H1 (cell line): ENCODE data around the gene MCF2L2. TPM values are rescaled to one million over a fixed set of nuclear protein-coding genes. Genes with fewer than 3 reads are reported as not detected.

Experiments used
- CTCF ChIA-PET: fragments of 300-600 bp; sonication (Branson Sonifier 250); formaldehyde crosslinking; loops from one replicate; lab custom pipeline; 2021; ENCODE audit not compliant: partially characterized antibody; lab: Charles Lee
- POLR2A ChIA-PET: fragments of 300-600 bp; sonication (Branson Sonifier 250); formaldehyde crosslinking; loops from one replicate; lab custom pipeline; 2021; ENCODE audit warnings: inconsistent platforms; ENCODE audit not compliant: partially characterized antibody; lab: Charles Lee
- DNase-seq, 2 experiments: peaks; one replicate each; pipeline versions ENCODE4 v3.0.0 to v3.0.0-alpha.2; 2010 to 2022; ENCODE audit warnings: low spot score in 2 of 2, low read depth in 1 of 2, mixed read lengths in 1 of 2
- FAIRE-seq: peaks from 2 replicates; lab custom pipeline; 2011; peaks lifted over from hg19 to GRCh38; lab: Jason Lieb, UNC
- H2AFZ ChIP-seq: 2 replicates; pipeline ENCODE4 v1.8.1; 2012; ENCODE audit warnings: low read length, inconsistent platforms
- H2AK5ac ChIP-seq: 2 replicates; pipeline ENCODE4 v1.6.1; 2013; ENCODE audit warnings: low read depth, low read length
- H2BK120ac ChIP-seq: replicated peaks from 2 replicates; pipeline ENCODE3; 2013; ENCODE audit warnings: low read depth, low read length, inconsistent platforms
- H2BK12ac ChIP-seq: 2 replicates; pipeline ENCODE4 v1.6.1; 2013; ENCODE audit warnings: low read depth, low read length
- H2BK15ac ChIP-seq: 2 replicates; pipeline ENCODE4 v1.6.1; 2013; ENCODE audit warnings: low read length
- H2BK20ac ChIP-seq: 2 replicates; pipeline ENCODE4 v1.6.1; 2013; ENCODE audit warnings: low read length
- H2BK5ac ChIP-seq: 2 replicates; pipeline ENCODE4 v1.6.1; 2013; ENCODE audit warnings: low read depth, low read length
- H3K14ac ChIP-seq: 2 replicates; pipeline ENCODE4 v1.6.1; 2013; ENCODE audit warnings: inconsistent platforms; ENCODE audit not compliant: insufficient read length
- H3K18ac ChIP-seq: 2 replicates; pipeline ENCODE4 v1.6.1; 2013; ENCODE audit warnings: low read length; ENCODE audit errors: extremely low read depth
- H3K23ac ChIP-seq: 2 replicates; pipeline ENCODE4 v1.6.1; 2013; ENCODE audit warnings: inconsistent platforms; ENCODE audit not compliant: insufficient read length
- H3K23me2 ChIP-seq: 2 replicates; pipeline ENCODE4 v1.6.1; 2013; ENCODE audit warnings: low read depth, low read length
- H3K27ac ChIP-seq: 2 replicates; pipeline ENCODE4 v1.6.1; 2011; ENCODE audit warnings: low read depth, low read length, inconsistent platforms
- H3K27me3 ChIP-seq, 4 experiments: replicated peaks in 1 of 4; 1 replicate in 1 of 4; 2 replicates in 3 of 4; pipeline versions ENCODE4 v1.6.1 to v1.8.1; 2011 to 2013; ENCODE audit warnings: low read length in 3 of 4, mild to moderate bottlenecking in 3 of 4, inconsistent platforms in 2 of 4, mixed read lengths in 2 of 4, moderate library complexity in 1 of 4; ENCODE audit not compliant: control insufficient read depth in 3 of 4, insufficient read depth in 3 of 4; ENCODE audit errors: extremely low read depth in 1 of 4
- H3K36me3 ChIP-seq, 4 experiments: 2 replicates each; pipeline versions ENCODE4 v1.6.1 to v1.8.1; 2011 to 2013; ENCODE audit warnings: mild to moderate bottlenecking in 4 of 4, low read length in 3 of 4, moderate library complexity in 2 of 4, control low read depth in 1 of 4, inconsistent platforms in 1 of 4; ENCODE audit not compliant: insufficient read depth in 4 of 4, control insufficient read depth in 2 of 4
- H3K4ac ChIP-seq: replicated peaks from 2 replicates; pipeline ENCODE3; 2013; ENCODE audit warnings: low read length, low read depth, mixed read lengths, inconsistent platforms; ENCODE audit not compliant: insufficient read length
- H3K4me1 ChIP-seq, 4 experiments: replicated peaks in 1 of 4; 1 replicate in 1 of 4; 2 replicates in 3 of 4; pipeline versions ENCODE4 v1.6.1 to v1.8.1; 2011 to 2013; ENCODE audit warnings: low read length in 3 of 4, inconsistent platforms in 2 of 4, mixed read lengths in 1 of 4; ENCODE audit not compliant: insufficient read depth in 4 of 4, control insufficient read depth in 3 of 4
- H3K4me2 ChIP-seq, 2 experiments: 2 replicates each; pipeline versions ENCODE4 v1.6.1 to v1.8.1; 2011 to 2013; ENCODE audit warnings: low read depth in 2 of 2, low read length in 2 of 2, control low read depth in 1 of 2, inconsistent platforms in 1 of 2, mild to moderate bottlenecking in 1 of 2; ENCODE audit not compliant: insufficient read depth in 1 of 2
- H3K4me3 ChIP-seq, 4 experiments: fragments of 200-600, 300-600 bp in 1 of 4; sonication (generic), shearing (Covaris generic), sonication (Bioruptor Twin) in 1 of 4; 2 replicates each; pipeline versions ENCODE4 v1.5.1 to v1.8.1; 2011 to 2016; ENCODE audit warnings: low read length in 4 of 4, low read depth in 3 of 4, control low read depth in 2 of 4, inconsistent platforms in 2 of 4, mild to moderate bottlenecking in 2 of 4, mixed read lengths in 1 of 4, moderate library complexity in 1 of 4; ENCODE audit not compliant: insufficient read depth in 2 of 4; ENCODE audit errors: extremely low read depth in 1 of 4
- H3K56ac ChIP-seq: replicated peaks from 2 replicates; pipeline ENCODE3; 2013; ENCODE audit warnings: low read depth, mild to moderate bottlenecking, mixed read lengths, low read length, inconsistent platforms; ENCODE audit not compliant: insufficient read length
- H3K79me1 ChIP-seq: 2 replicates; pipeline ENCODE4 v1.6.1; 2013; ENCODE audit warnings: low read depth, low read length, control low read depth
- H3K79me2 ChIP-seq, 2 experiments: 2 replicates each; pipeline versions ENCODE4 v1.6.1 to v1.8.1; 2012 to 2013; ENCODE audit warnings: low read length in 2 of 2, mild to moderate bottlenecking in 2 of 2, inconsistent platforms in 1 of 2; ENCODE audit not compliant: insufficient read depth in 2 of 2, control insufficient read depth in 1 of 2
- H3K9ac ChIP-seq, 4 experiments: replicated peaks in 1 of 4; 1 replicate in 1 of 4; 2 replicates in 3 of 4; pipeline versions ENCODE4 v1.6.1 to v1.8.1; 2011 to 2013; ENCODE audit warnings: low read depth in 3 of 4, low read length in 3 of 4, control low read depth in 2 of 4, mild to moderate bottlenecking in 2 of 4, moderate library complexity in 2 of 4, inconsistent platforms in 1 of 4; ENCODE audit errors: extremely low read depth in 1 of 4
- H3K9me3 ChIP-seq, 2 experiments: 2 replicates each; pipeline versions ENCODE4 v1.6.1 to v1.8.1; 2012 to 2013; ENCODE audit warnings: mild to moderate bottlenecking in 2 of 2, moderate library complexity in 2 of 2, control low read depth in 1 of 2, inconsistent platforms in 1 of 2, low read depth in 1 of 2, low read length in 1 of 2, mixed read lengths in 1 of 2; ENCODE audit not compliant: insufficient read depth in 2 of 2
- H4K20me1 ChIP-seq, 2 experiments: replicated peaks in 1 of 2; 2 replicates each; pipeline versions ENCODE3 to v1.8.1; 2011 to 2013; ENCODE audit warnings: inconsistent platforms in 2 of 2, low read length in 2 of 2, mild to moderate bottlenecking in 1 of 2; ENCODE audit not compliant: insufficient read depth in 2 of 2, control insufficient read depth in 1 of 2
- H4K5ac ChIP-seq: 2 replicates; pipeline ENCODE4 v1.6.1; 2013; ENCODE audit warnings: low read length, low read depth, mixed read lengths, inconsistent platforms; ENCODE audit not compliant: insufficient read length
- H4K8ac ChIP-seq: 2 replicates; pipeline ENCODE4 v1.8.0; 2013; ENCODE audit warnings: mild to moderate bottlenecking, moderate library complexity, low read length, inconsistent platforms; ENCODE audit not compliant: insufficient read depth; ENCODE audit errors: extremely low read depth
- H4K91ac ChIP-seq: replicated peaks from 2 replicates; pipeline ENCODE3; 2013; ENCODE audit warnings: low read length, mixed read lengths, inconsistent platforms; ENCODE audit not compliant: insufficient read length
- EZH2 ChIP-seq: fragments of 200-600 bp; sonication (generic); IDR thresholded peaks from 2 replicates; pipeline ENCODE4 v1.7.1; 2012; ENCODE audit warnings: low read depth, mild to moderate bottlenecking, moderate library complexity, low read length, inconsistent platforms; ENCODE audit not compliant: severe bottlenecking
- JUND ChIP-seq: IDR thresholded peaks from 2 replicates; pipeline ENCODE4 v1.6.1; 2011; ENCODE audit warnings: mild to moderate bottlenecking, improper control_type of control experiment, low read length
- RXRA ChIP-seq: IDR thresholded peaks from 2 replicates; pipeline ENCODE4 v1.6.1; 2011; ENCODE audit warnings: low read depth, mild to moderate bottlenecking, low read length, moderate library complexity; ENCODE audit not compliant: insufficient read depth
- SRF ChIP-seq: IDR thresholded peaks from 2 replicates; pipeline ENCODE4 v1.6.1; 2011; ENCODE audit warnings: mild to moderate bottlenecking, low read depth, low read length, moderate library complexity
- TCF12 ChIP-seq: IDR thresholded peaks from 2 replicates; pipeline ENCODE4 v1.6.1; 2011; ENCODE audit warnings: low read depth, mild to moderate bottlenecking, low read length
- USF2 ChIP-seq: IDR thresholded peaks from 2 replicates; pipeline ENCODE4 v1.6.1; 2011; ENCODE audit warnings: low read length, improper control_type of control experiment
- WGBS, 2 experiments: shearing (Covaris generic) in 1 of 2; methylation state at CpG; one replicate each; pipeline versions ENCODE4 v1.1.6 to v1.1.7; 2013 to 2015; ENCODE audit warnings: low lambda C conversion rate in 2 of 2, mixed read lengths in 2 of 2, inconsistent platforms in 1 of 2, low coverage in 1 of 2, missing lambda C conversion rate in 1 of 2; ENCODE audit not compliant: insufficient replicate concordance in 2 of 2, insufficient coverage in 1 of 2, insufficient read length in 1 of 2; ENCODE audit errors: extremely low coverage in 1 of 2, missing lambda C conversion rate in 1 of 2; 5-methylcytosine and 5-hydroxymethylcytosine counted together
- polyA plus RNA-seq, 7 experiments: library from polyadenylated mRNA; depleted of rRNA in 3 of 7; stranded (reverse) in 5 of 7; unstranded in 2 of 7; fragments of >200 nt in 5 of 7; fragments of 200-250 nt in 2 of 7; gene quantifications; 1 replicate in 5 of 7; 2 replicates in 1 of 7; 4 replicates in 1 of 7; pipeline versions ENCODE4 v1.2.1 to v1.2.3, GENCODE V29; 2011 to 2013; ENCODE audit warnings: missing spikeins in 2 of 7, mixed read lengths in 2 of 7
- total RNA-seq: library from RNA; stranded (reverse); fragmentation: NEBNext Ultra II Directional; extraction: Animal tissue kit (Norgen Biotek cat#: 25700); gene quantifications from 2 replicates; pipeline ENCODE4 v1.2.1, GENCODE V29; 2021
- TF ChIP-seq, protein P1 (sequence below): IDR thresholded peaks from 2 replicates; pipeline ENCODE4 v1.6.1; 2012; ENCODE audit warnings: inconsistent platforms
- TF ChIP-seq, protein P2 (sequence below), 3 experiments: IDR thresholded peaks; 1 replicate in 2 of 3; 2 replicates in 1 of 3; pipeline versions ENCODE4 v1.5.1 to v1.6.1; 2011; ENCODE audit warnings: low read length in 3 of 3, mild to moderate bottlenecking in 3 of 3, inconsistent platforms in 2 of 3, low read depth in 1 of 3, moderate library complexity in 1 of 3; ENCODE audit not compliant: insufficient read depth in 1 of 3; ENCODE audit errors: control extremely low read depth in 1 of 3

MCF2L2 gene
- total and polyA plus RNA-seq, 2 of the 8 experiments (the other 6 are each of a cell fraction or from before 2014, with no cell fraction given) = 4.1 to 13.7 TPM

GRCh38 chr3:183181606-183182005 lies 246.8 kb downstream of the MCF2L2 start:
- POLR2A ChIA-PET = no interaction called here
- no peak overlapping the region for H2BK15ac ChIP-seq
- H4K20me1 ChIP-seq = no peaks in the 10 kb centered on the region
- FAIRE-seq (no peak), DNase-seq (peak in 1 of 2 experiments; percentile 39)
- H3K79me1 ChIP-seq = no peaks in the 10 kb centered on the region
- H2BK120ac ChIP-seq = no peak overlapping the region
- peaks cover 0 to 25% (median 20%) of the 10 kb centered on the region in 4 experiments; a peak in 6 of 7 replicates for H3K27me3 ChIP-seq
- no peak overlapping the region for H3K14ac ChIP-seq
- H4K91ac ChIP-seq = no peak overlapping the region
- H3K9ac ChIP-seq = no peak overlapping the region
- no peak overlapping the region for H3K27ac ChIP-seq
- H3K23ac ChIP-seq = no peak overlapping the region
- no peak overlapping the region for H3K4me2 ChIP-seq
- H4K8ac ChIP-seq = no peak overlapping the region
- no peak overlapping the region for H2BK12ac ChIP-seq
- H3K4ac ChIP-seq = no peak overlapping the region
- peaks cover 3% of the 10 kb centered on the region; the same call in 1 of the 2 replicates for H3K23me2 ChIP-seq
- no peak overlapping the region for H3K4me3 ChIP-seq
- no peak overlapping the region for H2AK5ac ChIP-seq
- 90% methylated on average over 2 of the region's 5 CpGs; no CpG with 5 or more reads in 1 of the 2 experiments for WGBS, 2 experiments
- no peak overlapping the region for H3K56ac ChIP-seq
- no peaks in the 10 kb centered on the region for H3K9me3 ChIP-seq
- H3K4me1 ChIP-seq = peaks cover 0 to 8% (median 1%) of the 10 kb centered on the region in 4 experiments; a peak in 3 of 7 replicates
- no peak overlapping the region for H2BK20ac ChIP-seq
- H4K5ac ChIP-seq = no peak overlapping the region
- CTCF ChIA-PET = interaction anchor here (1.8 to 8.9 kb wide), 3 partner anchors 13 to 201 kb away, joined by 4 to 222 read pairs (median 27); no protein-coding TSS in a partner anchor
- no peaks in the 10 kb centered on the region for H3K79me2 ChIP-seq
- no peaks in the 10 kb centered on the region for H3K36me3 ChIP-seq
- no peak overlapping the region for H2BK5ac ChIP-seq
- H3K18ac ChIP-seq = no peak overlapping the region
- no peak overlapping the region for H2AFZ ChIP-seq
- TF ChIP-seq RXRA = no peak
- no peak for TF ChIP-seq EZH2
- no peak for TF ChIP-seq TCF12
- TF ChIP-seq, protein P1, sequence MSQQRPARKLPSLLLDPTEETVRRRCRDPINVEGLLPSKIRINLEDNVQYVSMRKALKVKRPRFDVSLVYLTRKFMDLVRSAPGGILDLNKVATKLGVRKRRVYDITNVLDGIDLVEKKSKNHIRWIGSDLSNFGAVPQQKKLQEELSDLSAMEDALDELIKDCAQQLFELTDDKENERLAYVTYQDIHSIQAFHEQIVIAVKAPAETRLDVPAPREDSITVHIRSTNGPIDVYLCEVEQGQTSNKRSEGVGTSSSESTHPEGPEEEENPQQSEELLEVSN = no peak
- TF ChIP-seq SRF = no peak
- no peak for TF ChIP-seq USF2
- TF ChIP-seq, protein P2, sequence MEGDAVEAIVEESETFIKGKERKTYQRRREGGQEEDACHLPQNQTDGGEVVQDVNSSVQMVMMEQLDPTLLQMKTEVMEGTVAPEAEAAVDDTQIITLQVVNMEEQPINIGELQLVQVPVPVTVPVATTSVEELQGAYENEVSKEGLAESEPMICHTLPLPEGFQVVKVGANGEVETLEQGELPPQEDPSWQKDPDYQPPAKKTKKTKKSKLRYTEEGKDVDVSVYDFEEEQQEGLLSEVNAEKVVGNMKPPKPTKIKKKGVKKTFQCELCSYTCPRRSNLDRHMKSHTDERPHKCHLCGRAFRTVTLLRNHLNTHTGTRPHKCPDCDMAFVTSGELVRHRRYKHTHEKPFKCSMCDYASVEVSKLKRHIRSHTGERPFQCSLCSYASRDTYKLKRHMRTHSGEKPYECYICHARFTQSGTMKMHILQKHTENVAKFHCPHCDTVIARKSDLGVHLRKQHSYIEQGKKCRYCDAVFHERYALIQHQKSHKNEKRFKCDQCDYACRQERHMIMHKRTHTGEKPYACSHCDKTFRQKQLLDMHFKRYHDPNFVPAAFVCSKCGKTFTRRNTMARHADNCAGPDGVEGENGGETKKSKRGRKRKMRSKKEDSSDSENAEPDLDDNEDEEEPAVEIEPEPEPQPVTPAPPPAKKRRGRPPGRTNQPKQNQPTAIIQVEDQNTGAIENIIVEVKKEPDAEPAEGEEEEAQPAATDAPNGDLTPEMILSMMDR (IDR thresholded peaks at IDR 0.05; ENCODE audit: control extremely low read depth in 1 of 3, insufficient read depth in 1 of 3, low read depth in 1 of 3, low read length in 3 of 3) = no peak
- no peak for TF ChIP-seq JUND
